Measurements from ENCODE around the gene NKAP. TPM values are rescaled to one million over a fixed set of nuclear protein-coding genes. Genes with fewer than 3 reads are reported as not detected.

Gene NKAP
- total and polyA plus RNA-seq, 4 donors: 2.4 to 3.3 (median 2.7) TPM

GRCh38 chrX:119899125-119899524 is 44.4 kb downstream of the NKAP start:
- no peak overlapping the region for H3K27ac ChIP-seq (ENCODE audit: low read depth in 1 of 2, low read length in 2 of 2)

GRCh38 chrX:119895843-119896326 is 47.7 kb downstream of the NKAP start, which contains the start of gene AKAP14:
Gene AKAP14, plus strand, starts transcription at chrX:119895893. Its CDS starts 7,331 bp downstream, at chrX:119903224.
- no peak within 1 kb of the TSS for H3K4me3 ChIP-seq (ENCODE audit: low read depth in 1 of 3, low read length in 3 of 3)
- 67% methylated on average over 4 of the region's 4 CpGs for WGBS
- no peaks in the 10 kb centered on the region for H3K36me3 ChIP-seq (ENCODE audit: control insufficient read depth in 4 of 4, insufficient read depth in 3 of 4, low read depth in 1 of 4, low read length in 3 of 4)
- no peaks in the 10 kb centered on the region for H3K4me1 ChIP-seq (ENCODE audit: control insufficient read depth in 4 of 4, insufficient read depth in 4 of 4, low read length in 3 of 4)
- no peaks in the 10 kb centered on the region for H3K9me3 ChIP-seq (ENCODE audit: control insufficient read depth in 4 of 4, low read length in 3 of 4)
- H3K27ac ChIP-seq (ENCODE audit: low read depth in 1 of 2, low read length in 2 of 2): no peak within 1 kb of the TSS
- no peaks in the 10 kb centered on the region for H3K27me3 ChIP-seq (ENCODE audit: control insufficient read depth in 4 of 4, insufficient read depth in 4 of 4, low read length in 3 of 4)
- no peak for DNase-seq (ENCODE audit: low spot score)
- H3K9ac ChIP-seq (ENCODE audit: low read depth in 1 of 2, low read length in 2 of 2): no peak within 1 kb of the TSS
- TF ChIP-seq FOXA1 (IDR thresholded peaks at IDR 0.05): no peak
- no peak for TF ChIP-seq CTCF (IDR thresholded peaks at IDR 0.05; ENCODE audit: low read depth, low read length, missing input control)
- no peak for TF ChIP-seq GABPA (IDR thresholded peaks at IDR 0.05 in 1 of 2, conservative IDR thresholded peaks at IDR 0.05 in 1 of 2)
- no peak for TF ChIP-seq RAD21 (IDR thresholded peaks at IDR 0.05)
- no peak for TF ChIP-seq YY1 (IDR thresholded peaks at IDR 0.05)
- no peak for TF ChIP-seq HNF4G (IDR thresholded peaks at IDR 0.05)
- no peak for TF ChIP-seq ZBTB33 (IDR thresholded peaks at IDR 0.05)
- no peak for TF ChIP-seq TAF1 (conservative IDR thresholded peaks at IDR 0.05)
- no peak for TF ChIP-seq JUND (IDR thresholded peaks at IDR 0.05)
- TF ChIP-seq EGR1 (IDR thresholded peaks at IDR 0.05; ENCODE audit: low read depth in 2 of 2): no peak
- no peak for TF ChIP-seq SP1 (IDR thresholded peaks at IDR 0.05)

More at GRCh38 chrX:119899125-119899524, 44.4 kb downstream of the NKAP start:
- H3K36me3 ChIP-seq (ENCODE audit: control insufficient read depth in 4 of 4, insufficient read depth in 3 of 4, low read depth in 1 of 4, low read length in 3 of 4): no peaks in the 10 kb centered on the region
- WGBS: 16% methylated on average over 2 of the region's 2 CpGs
- no peaks in the 10 kb centered on the region for H3K4me1 ChIP-seq (ENCODE audit: control insufficient read depth in 4 of 4, insufficient read depth in 4 of 4, low read length in 3 of 4)
- TF ChIP-seq JUND (IDR thresholded peaks at IDR 0.05) (no peak), TAF1 (conservative IDR thresholded peaks at IDR 0.05) (no peak), RXRA (IDR thresholded peaks at IDR 0.05) (no peak), FOXA1 (IDR thresholded peaks at IDR 0.05) (no peak), HNF4G (IDR thresholded peaks at IDR 0.05) (no peak), HNF4A (conservative IDR thresholded peaks at IDR 0.05) (no peak), MAX (IDR thresholded peaks at IDR 0.05) (no peak), NR2F2 (IDR thresholded peaks at IDR 0.05) (no peak), CTCF (IDR thresholded peaks at IDR 0.05; ENCODE audit: low read depth, low read length, missing input control) (no peak), ZBTB33 (IDR thresholded peaks at IDR 0.05) (no peak)
- no peaks in the 10 kb centered on the region for H3K27me3 ChIP-seq (ENCODE audit: control insufficient read depth in 4 of 4, insufficient read depth in 4 of 4, low read length in 3 of 4)
- H3K4me3 ChIP-seq (ENCODE audit: low read depth in 1 of 3, low read length in 3 of 3): no peak overlapping the region
- H3K9ac ChIP-seq (ENCODE audit: low read depth in 1 of 2, low read length in 2 of 2): no peak overlapping the region
- no peaks in the 10 kb centered on the region for H3K9me3 ChIP-seq (ENCODE audit: control insufficient read depth in 4 of 4, low read length in 3 of 4)
- DNase-seq (ENCODE audit: low spot score): no peak

Measured in liver (tissue), 9 donors.